GM21717 (cell line): ENCODE measurements around the gene SIRT7.
"Not testable (repeated sequence)": the region's sequence is repeated elsewhere in the genome, so short reads cannot be mapped to it uniquely, and the experiment has no call there.

ENCODE experiments used
- ATAC-seq: cut with Tn5 transposase; IDR thresholded peaks from one replicate; pipeline ENCODE4 v1.9.1; 2021; ENCODE audit warnings: mild to moderate bottlenecking, moderate library complexity; ENCODE audit not compliant: unreplicated experiment

SIRT7 gene

GRCh38 chr17:81955058-81955681 is 37.2 kb upstream of the SIRT7 start:
- ATAC-seq: no peak

DNA sequence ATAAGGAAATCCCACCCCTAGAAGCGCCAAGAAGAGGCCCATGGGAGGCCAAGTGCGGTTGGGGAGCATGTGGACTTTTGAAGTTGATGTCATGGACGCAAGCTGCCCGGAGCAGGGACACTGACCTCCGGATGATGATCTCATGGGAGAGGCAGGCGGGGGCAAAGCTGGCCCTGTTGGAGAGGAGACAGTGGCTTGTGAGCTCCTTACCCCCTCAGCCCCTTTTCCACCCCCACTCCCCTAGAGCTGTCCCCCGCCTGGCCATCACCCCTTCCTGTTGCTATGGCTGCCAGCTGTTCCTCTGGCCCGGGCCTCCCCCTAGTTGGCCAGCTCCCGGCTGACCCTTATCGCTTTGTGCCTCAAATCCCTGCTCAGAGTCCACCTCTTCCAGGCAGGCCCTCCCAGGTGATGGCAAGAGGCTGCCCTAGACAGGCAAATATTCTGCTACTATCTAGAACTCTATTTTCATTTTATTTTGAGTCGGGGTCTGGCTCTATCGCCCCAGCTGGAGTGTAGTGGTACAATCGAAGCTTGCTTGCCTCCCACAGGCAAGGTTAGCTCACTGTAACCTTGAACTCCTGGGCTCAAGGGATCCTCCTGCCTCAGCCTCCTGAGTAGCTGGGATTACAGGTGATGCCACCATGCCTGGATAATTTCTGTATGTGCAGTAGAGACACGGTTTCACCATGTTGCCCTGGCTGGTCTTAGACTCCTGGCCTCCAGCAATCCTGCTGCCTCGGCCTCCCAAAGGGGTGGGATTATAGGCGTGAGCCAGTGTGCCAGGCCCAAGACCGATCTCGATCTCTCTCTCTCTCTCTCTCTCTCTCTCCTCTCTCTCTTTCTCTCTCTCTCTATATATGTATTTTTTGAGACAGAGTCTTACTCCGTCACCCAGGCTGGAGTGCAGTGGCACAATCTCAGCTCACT is 36.4 kb upstream of the SIRT7 start:
- ATAC-seq: no peak

DNA sequence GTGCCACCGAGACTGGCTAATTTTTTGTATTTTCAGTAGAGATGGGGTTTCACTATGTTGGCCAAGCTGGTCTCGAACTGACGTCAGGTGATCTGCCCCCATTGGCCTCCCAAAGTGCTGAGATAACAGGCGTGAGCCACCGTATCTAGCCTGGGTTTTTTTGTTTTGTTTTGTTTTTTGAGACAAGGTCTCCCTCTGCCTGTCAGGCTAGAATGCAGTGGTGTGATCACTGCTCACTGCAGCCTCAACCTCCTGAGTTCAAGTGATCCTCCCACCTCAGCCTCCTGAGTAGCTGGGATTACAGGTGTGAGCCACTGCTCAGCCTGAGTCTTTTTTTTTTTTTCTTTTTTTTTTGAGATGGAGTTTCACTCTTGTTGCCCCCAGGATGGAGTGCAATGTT is 35.5 kb upstream of the SIRT7 start:
- not testable (repeated sequence) for ATAC-seq

- no peak for ATAC-seq
Measured at GRCh38 chr17:81952792-81953228, 34.8 kb upstream of the SIRT7 start.

GRCh38 chr17:81951785-81952684 is 34.1 kb upstream of the SIRT7 start:
- no peak for ATAC-seq

DNA sequence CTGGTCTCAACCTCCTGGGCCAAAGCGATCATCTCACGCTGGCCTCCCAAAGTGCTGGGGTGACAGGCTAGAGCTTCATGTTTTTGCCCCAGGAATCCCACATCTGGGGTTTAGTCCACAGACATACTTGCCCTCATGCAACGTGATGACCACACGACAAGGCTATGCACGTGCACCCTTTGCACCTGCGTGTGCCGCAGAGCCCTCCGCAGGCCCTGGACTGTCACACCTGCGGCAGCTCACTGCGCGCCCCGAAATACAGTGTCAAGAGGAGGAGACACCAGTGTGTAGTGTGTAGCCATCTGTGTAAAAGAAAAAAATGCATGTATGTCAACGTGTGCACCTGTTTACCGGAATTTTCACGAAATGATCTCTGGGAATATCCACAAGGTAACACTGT is 32.5 kb upstream of the SIRT7 start:
- no peak for ATAC-seq

- no peak for ATAC-seq
Measured at GRCh38 chr17:81948635-81949378, 30.8 kb upstream of the SIRT7 start.

GRCh38 chr17:81947189-81947588 is 29.2 kb upstream of the SIRT7 start, which contains the start of gene MYADML2:
Gene MYADML2, minus strand, starts transcription at chr17:81947233. Its CDS starts 5,492 bp downstream, at chr17:81941741.
- ATAC-seq: no peak

GRCh38 chr17:81944858-81945257 is 26.9 kb upstream of the SIRT7 start:
- ATAC-seq: no peak

GRCh38 chr17:81942167-81942553 is 24.2 kb upstream of the SIRT7 start:
- no peak for ATAC-seq

GRCh38 chr17:81941484-81942166 is 23.6 kb upstream of the SIRT7 start:
- ATAC-seq: no peak

GRCh38 chr17:81940538-81941483 is 22.8 kb upstream of the SIRT7 start:
- ATAC-seq: no peak

DNA sequence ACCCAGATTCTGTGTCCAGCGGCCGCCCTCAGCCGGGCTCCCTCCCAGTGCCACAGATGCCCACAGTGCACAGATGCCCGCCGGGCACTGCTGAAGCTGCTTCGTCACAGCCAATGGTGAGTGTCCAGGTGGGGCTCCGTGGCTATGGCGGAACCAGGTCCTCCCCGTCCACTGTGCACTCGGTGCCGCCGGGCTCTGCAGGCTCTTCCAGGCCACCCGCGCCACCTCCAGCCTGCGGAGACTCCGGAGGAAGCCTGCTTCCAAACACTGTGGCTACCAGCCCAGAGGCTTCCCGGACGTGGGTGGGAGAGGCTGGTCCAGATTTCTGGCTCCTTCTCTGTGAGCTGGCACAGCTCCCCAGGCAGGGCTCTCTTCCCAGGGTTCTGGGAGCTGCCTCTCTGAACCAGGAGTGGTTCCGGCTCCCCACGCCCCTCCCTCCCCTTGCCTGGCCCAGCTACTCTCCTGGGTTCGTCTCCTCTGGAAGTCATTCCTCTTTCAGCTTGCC is 22.0 kb upstream of the SIRT7 start:
- no peak for ATAC-seq

- no peak for ATAC-seq
Measured at GRCh38 chr17:81939218-81939617, 21.2 kb upstream of the SIRT7 start.

GRCh38 chr17:81935709-81936084 is 17.7 kb upstream of the SIRT7 start:
- ATAC-seq: no peak

DNA sequence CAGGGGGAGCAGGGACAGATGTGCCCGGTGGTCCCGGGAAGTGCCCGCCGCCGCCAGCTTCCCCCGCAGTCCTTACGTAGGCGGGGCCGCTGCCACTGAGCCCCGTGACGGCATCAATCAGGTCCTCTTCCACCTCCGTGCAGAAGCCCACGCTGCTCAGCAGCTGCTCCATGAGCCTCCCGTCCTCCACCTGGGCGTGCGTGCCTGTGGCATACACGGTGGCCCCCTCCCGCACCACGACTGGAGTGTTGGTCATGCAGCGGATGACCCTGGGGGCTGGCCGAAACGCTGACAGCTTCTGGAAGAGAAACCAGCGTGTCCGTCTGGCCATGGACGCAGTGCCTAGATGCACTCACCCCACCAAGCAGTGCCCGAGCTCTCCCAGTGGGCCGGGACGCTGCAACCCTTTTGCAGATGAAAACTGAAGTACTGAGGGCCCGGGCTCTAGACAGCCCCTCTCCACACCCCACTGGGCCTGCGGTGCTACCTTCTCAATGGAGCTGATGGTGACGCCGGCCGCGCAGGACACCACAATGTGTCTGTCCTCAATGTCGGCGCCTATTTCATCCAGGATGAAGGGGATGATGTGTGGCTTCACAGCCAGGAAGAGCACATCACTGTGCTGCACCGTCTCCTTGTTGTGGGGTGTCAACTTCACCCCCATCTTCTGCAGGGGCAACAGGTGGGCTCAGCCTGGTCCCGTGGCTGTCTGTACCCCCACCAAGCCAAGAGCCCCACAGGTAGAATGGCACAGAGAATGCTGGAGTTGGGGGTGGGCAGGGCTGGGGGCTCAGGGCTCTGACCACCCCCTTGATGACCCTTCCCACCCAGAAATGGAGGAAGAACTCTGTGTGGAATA is 17.1 kb upstream of the SIRT7 start:
- ATAC-seq: no peak

- ATAC-seq: no peak
Measured at GRCh38 chr17:81934098-81934757, 16.3 kb upstream of the SIRT7 start.
